HepG2 (cell line): Measurements from ENCODE around the gene RNPEPL1. TPM values are rescaled to one million over a fixed set of nuclear protein-coding genes. Genes with fewer than 3 reads are reported as not detected.

ENCODE experiments used
- ATM ChIP-seq: fragments of 450-650 bp; IDR thresholded peaks from 2 replicates; pipeline ENCODE4 v1.7.1; 2017; ENCODE audit warnings: mild to moderate bottlenecking, borderline replicate concordance
- FOXP4 ChIP-seq: sonication (generic); formaldehyde crosslinking; IDR thresholded peaks from 2 replicates; pipeline ENCODE4 v1.4.0; 2020; ENCODE audit warnings: missing genetic modification reagents
- HNRNPLL ChIP-seq: fragments of 200-400 bp; formaldehyde crosslinking; IDR thresholded peaks from 2 replicates; pipeline ENCODE4 v1.6.1; 2017; ENCODE audit warnings: mild to moderate bottlenecking, low read depth, low read length; ENCODE audit not compliant: poor library complexity, severe bottlenecking
- IRF1 ChIP-seq: sonication (generic); formaldehyde crosslinking; IDR thresholded peaks from 2 replicates; pipeline ENCODE4 v1.4.0; 2020; ENCODE audit warnings: low read depth, mild to moderate bottlenecking, missing genetic modification reagents
- LRRFIP1 ChIP-seq: sonication (generic); formaldehyde crosslinking; conservative IDR thresholded peaks from 2 replicates; pipeline ENCODE4 v1.4.0; 2020; ENCODE audit warnings: missing genetic modification reagents
- SAP130 ChIP-seq: IDR thresholded peaks from 2 replicates; pipeline ENCODE4 v1.6.1; 2016; ENCODE audit warnings: low read depth
- TEAD2 ChIP-seq: sonication (generic); formaldehyde crosslinking; IDR thresholded peaks from 2 replicates; pipeline ENCODE4 v1.9.0; 2021; ENCODE audit warnings: missing genetic modification reagents
- YY1 ChIP-seq: IDR thresholded peaks from 2 replicates; pipeline ENCODE4 v1.6.1; 2011; ENCODE audit warnings: low read length, low read depth, moderate library complexity, mild to moderate bottlenecking; ENCODE audit not compliant: insufficient read depth, insufficient replicate concordance
- ZNF251 ChIP-seq: sonication (generic); formaldehyde crosslinking; IDR thresholded peaks from 2 replicates; pipeline ENCODE4 v1.9.0; 2021; ENCODE audit warnings: mild to moderate bottlenecking, missing genetic modification reagents
- ZNF329 ChIP-seq: sonication (generic); formaldehyde crosslinking; IDR thresholded peaks from 2 replicates; pipeline ENCODE4 v1.9.0; 2021; ENCODE audit warnings: low read depth, mild to moderate bottlenecking, missing genetic modification reagents
- ZNF34 ChIP-seq: sonication (generic); formaldehyde crosslinking; IDR thresholded peaks from 2 replicates; pipeline ENCODE4 v1.4.0; 2020; ENCODE audit warnings: mild to moderate bottlenecking, missing genetic modification reagents, borderline replicate concordance
- ZNF367 ChIP-seq: sonication (generic); formaldehyde crosslinking; IDR thresholded peaks from 2 replicates; pipeline ENCODE4 v1.4.0; 2020; ENCODE audit warnings: missing genetic modification reagents, borderline replicate concordance
- ZNF558 ChIP-seq: sonication (generic); formaldehyde crosslinking; IDR thresholded peaks from 2 replicates; pipeline ENCODE4 v1.9.0; 2022; ENCODE audit warnings: mild to moderate bottlenecking, missing genetic modification reagents, borderline replicate concordance
- ZNF674 ChIP-seq: sonication (generic); formaldehyde crosslinking; IDR thresholded peaks from 2 replicates; pipeline ENCODE4 v1.5.0; 2020; ENCODE audit warnings: low read depth, mild to moderate bottlenecking, missing genetic modification reagents
- ZNF788 ChIP-seq: sonication (generic); formaldehyde crosslinking; IDR thresholded peaks from 2 replicates; pipeline ENCODE4 v1.5.0; 2020; ENCODE audit warnings: mild to moderate bottlenecking, missing genetic modification reagents, borderline replicate concordance
- polyA plus RNA-seq, 8 experiments: library from polyadenylated mRNA; depleted of rRNA in 3 of 8; stranded (reverse) in 7 of 8; unstranded in 1 of 8; fragments of >200 nt; fragmentation: Illumina TruSeq in 4 of 8; extraction: Trizol in 4 of 8; gene quantifications; 2 replicates each; pipeline versions ENCODE4 v1.2.1 to v1.2.3, GENCODE V29; 2011 to 2016; ENCODE audit warnings: low read depth in 4 of 8, missing spikeins in 1 of 8, mixed read lengths in 1 of 8; ENCODE audit not compliant: insufficient read depth in 1 of 8
- total RNA-seq, 5 experiments: library from RNA; depleted of rRNA; stranded (reverse); fragments of >200 nt; fragmentation: Illumina TruSeq; extraction: Trizol; gene quantifications; 2 replicates each; pipeline ENCODE4 v1.2.3, GENCODE V29; 2016; ENCODE audit warnings: low read depth in 1 of 5
- TF ChIP-seq, protein P1 (sequence below): sonication (generic); formaldehyde crosslinking; conservative IDR thresholded peaks from 2 replicates; pipeline ENCODE4 v1.4.0; 2020; ENCODE audit warnings: missing genetic modification reagents

RNPEPL1 gene
- total and polyA plus RNA-seq, 2 of the 13 experiments (the other 11 are each of a cell fraction or from before 2014, with no cell fraction given): 13.0 to 18.0 TPM

- TF ChIP-seq LRRFIP1 (CRISPR knock-in tag) (no peak), ZNF34 (CRISPR knock-in tag) (peak; percentile 75; the same call in 1 of the 2 replicates), ZNF558 (CRISPR knock-in tag) (peak; percentile 74; the same call in 1 of the 2 replicates), IRF1 (CRISPR knock-in tag) (0 out of 2 replicates have a peak, but pooled peaks have one; percentile 37), YY1 (no peak), FOXP4 (CRISPR knock-in tag) (no peak), HNRNPLL (peak; percentile 60), ZNF674 (peak; percentile 67; the same call in 1 of the 2 replicates), TEAD2 (CRISPR knock-in tag) (0 out of 2 replicates have a peak, but pooled peaks have one; percentile 22), SAP130 (CRISPR knock-in tag) (0 out of 2 replicates have a peak, but pooled peaks have one; percentile 3), ATM (no peak), ZNF367 (no peak), ZNF329 (CRISPR knock-in tag) (no peak), ZNF788 (peak; percentile 73; the same call in 1 of the 2 replicates), ZNF251 (CRISPR knock-in tag) (0 out of 2 replicates have a peak, but pooled peaks have one; percentile 85)
- TF ChIP-seq, protein P1, sequence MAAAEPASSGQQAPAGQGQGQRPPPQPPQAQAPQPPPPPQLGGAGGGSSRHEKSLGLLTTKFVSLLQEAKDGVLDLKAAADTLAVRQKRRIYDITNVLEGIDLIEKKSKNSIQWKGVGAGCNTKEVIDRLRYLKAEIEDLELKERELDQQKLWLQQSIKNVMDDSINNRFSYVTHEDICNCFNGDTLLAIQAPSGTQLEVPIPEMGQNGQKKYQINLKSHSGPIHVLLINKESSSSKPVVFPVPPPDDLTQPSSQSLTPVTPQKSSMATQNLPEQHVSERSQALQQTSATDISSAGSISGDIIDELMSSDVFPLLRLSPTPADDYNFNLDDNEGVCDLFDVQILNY (CRISPR knock-in tag): no peak
These were observed 18.9 kb downstream of the RNPEPL1 start (continued) for GRCh38 chr2:240586919-240587800.
